Spinal cord (tissue), 10 donors: Measurements from ENCODE around the gene STK40. TPM values are rescaled to one million over a fixed set of nuclear protein-coding genes. Genes with fewer than 3 reads are reported as not detected.

Experiments used
- DNase-seq, 6 donors: peaks; one replicate each; pipeline versions ENCODE4 v3.0.0 to v3.0.0-alpha.2; 2013 to 2015; ENCODE audit warnings: low spot score in 6 of 6, low read depth in 4 of 6
- H3K27ac ChIP-seq: one replicate; pipeline ENCODE4 v1.5.1; 2013; ENCODE audit warnings: low read depth, low read length, control low read depth
- H3K27me3 ChIP-seq: one replicate; pipeline ENCODE4 v1.6.1; 2013; ENCODE audit warnings: low read length; ENCODE audit not compliant: control insufficient read depth, insufficient read depth
- H3K36me3 ChIP-seq: one replicate; pipeline ENCODE4 v1.6.1; 2013; ENCODE audit warnings: low read length; ENCODE audit not compliant: control insufficient read depth, insufficient read depth
- H3K4me1 ChIP-seq: one replicate; pipeline ENCODE4 v1.6.1; 2013; ENCODE audit warnings: low read length; ENCODE audit not compliant: control insufficient read depth, insufficient read depth
- H3K4me3 ChIP-seq: one replicate; pipeline ENCODE4 v1.5.1; 2013; ENCODE audit warnings: low read depth, low read length, control low read depth
- H3K9me3 ChIP-seq: one replicate; pipeline ENCODE4 v1.6.1; 2013; ENCODE audit warnings: low read length; ENCODE audit not compliant: control insufficient read depth, insufficient read depth
- WGBS: methylation state at CpG from one replicate; pipeline ENCODE4 v1.1.5; 2013; ENCODE audit warnings: missing lambda C conversion rate; ENCODE audit not compliant: insufficient coverage; 5-methylcytosine and 5-hydroxymethylcytosine counted together
- polyA plus RNA-seq, 2 donors: library from polyadenylated mRNA; unstranded; fragments of 120-200 nt; gene quantifications; one replicate each; pipeline ENCODE4 v1.2.1, GENCODE V29; 2013; ENCODE audit not compliant: insufficient read length in 2 of 2
- small RNA-seq: library from RNA; depleted of rRNA; stranded (forward); fragments of <200 nt; gene quantifications from one replicate; pipeline ENCODE3, GENCODE V24; 2014; ENCODE audit warnings: low replicate concordance
- total RNA-seq, 2 donors: library from RNA; depleted of rRNA in 1 of 2; stranded (reverse); fragments of 120-200 nt in 1 of 2; fragments of >200 nt in 1 of 2; gene quantifications; one replicate each; pipeline versions ENCODE4 v1.2.3 to v1.2.4, GENCODE V29; 2013 to 2014
- donor health status: healthy.

Gene STK40
- total and polyA plus RNA-seq, 4 donors, result 11.2 to 37.5 (median 28.3) TPM

- 87% methylated on average over 2 of the region's 2 CpGs for WGBS
- Histone ChIP-seq H3K4me1 (no peaks in the 10 kb centered on the region), H3K36me3 (peaks cover 61% of the 10 kb centered on the region), H3K27me3 (no peaks in the 10 kb centered on the region), H3K9me3 (no peaks in the 10 kb centered on the region), H3K27ac (no peak overlapping the region), H3K4me3 (no peak overlapping the region)
- no peak for DNase-seq
These were observed 88.7 kb downstream of the STK40 start for GRCh38 chr1:36297062-36297461.

- no CpG with 5 or more reads among the region's 2 CpGs for WGBS
- DNase-seq, result no peak
- H3K9me3 ChIP-seq, result no peaks in the 10 kb centered on the region
- no peak overlapping the region for H3K4me3 ChIP-seq
- no peaks in the 10 kb centered on the region for H3K27me3 ChIP-seq
- H3K36me3 ChIP-seq, result peaks cover 55% of the 10 kb centered on the region
- no peaks in the 10 kb centered on the region for H3K4me1 ChIP-seq
- no peak overlapping the region for H3K27ac ChIP-seq
These were observed 90.3 kb downstream of the STK40 start for GRCh38 chr1:36295390-36295789.

Small RNA genes lying within 50 kb of the gene (small RNA-seq; reads per million reads assigned to genes)
- gene RNU4-27P, result 0.06 reads per million
- gene SNORA63C, result 0.61 reads per million, percentile 64 among the genes with 10 or more reads in this experiment

Other genes starting within 250 kb of the STK40 start
- 10 to 100 TPM; 59.7 to 82.6 TPM for gene TRAPPC3, start 236.4 kb downstream of the STK40 start, total RNA-seq
- 10 to 100 TPM; 79.2 to 83.4 TPM for gene TRAPPC3, start 236.4 kb downstream of the STK40 start, polyA plus RNA-seq
- gene MAP7D1, start 229.8 kb downstream of the STK40 start, total RNA-seq, result 10 to 100 TPM; 52.4 to 64.5 TPM
- 100 to 1,000 TPM; 183 to 209 TPM for gene MAP7D1, start 229.8 kb downstream of the STK40 start, polyA plus RNA-seq
- gene THRAP3, start 161.5 kb downstream of the STK40 start, total RNA-seq, result 10 to 100 TPM; 69.1 to 71.7 TPM
- gene THRAP3, start 161.5 kb downstream of the STK40 start, polyA plus RNA-seq, result 10 to 100 TPM; 84.0 to 88.5 TPM
- gene SH3D21, start 79.6 kb downstream of the STK40 start, total RNA-seq, result 1 to 10 TPM; 2.5 to 6.9 TPM
- 10 to 100 TPM in 1 of 2 donors, 1 to 10 TPM in 1; 8.0 to 10.7 TPM for gene SH3D21, start 79.6 kb downstream of the STK40 start, polyA plus RNA-seq
- gene EVA1B, start 62.3 kb downstream of the STK40 start, total RNA-seq, result 10 to 100 TPM in 1 of 2 donors, 1 to 10 TPM in 1; 8.0 to 67.6 TPM
- 10 to 100 TPM; 21.4 to 28.5 TPM for gene EVA1B, start 62.3 kb downstream of the STK40 start, polyA plus RNA-seq
- gene LSM10, start 12.0 kb upstream of the STK40 start, total RNA-seq, result 1 to 10 TPM; 7.6 to 8.4 TPM
- 10 to 100 TPM; 47.1 to 56.5 TPM for gene LSM10, start 12.0 kb upstream of the STK40 start, polyA plus RNA-seq
- 10 to 100 TPM; 21.5 to 27.9 TPM for gene OSCP1, start 64.5 kb upstream of the STK40 start, total RNA-seq
- 10 to 100 TPM; 20.0 to 23.8 TPM for gene OSCP1, start 64.5 kb upstream of the STK40 start, polyA plus RNA-seq
- 10 to 100 TPM; 24.7 to 47.4 TPM for gene MRPS15, start 78.5 kb upstream of the STK40 start, total RNA-seq
- gene MRPS15, start 78.5 kb upstream of the STK40 start, polyA plus RNA-seq, result 10 to 100 TPM; 57.7 to 59.7 TPM
- 10 to 100 TPM in 1 of 2 donors, 1 to 10 TPM in 1; 6.8 to 19.7 TPM for gene CSF3R, start 97.0 kb upstream of the STK40 start, total RNA-seq
- gene CSF3R, start 97.0 kb upstream of the STK40 start, polyA plus RNA-seq, result 10 to 100 TPM; 14.5 to 16.6 TPM